GM21786 (cell line): ENCODE measurements around the gene FBP1.
"Not testable (repeated sequence)": the region's sequence is repeated elsewhere in the genome, so short reads cannot be mapped to it uniquely, and the experiment has no call there.

Source experiments
- ATAC-seq: cut with Tn5 transposase; IDR thresholded peaks from one replicate; pipeline ENCODE4 v1.9.1; 2021; ENCODE audit not compliant: unreplicated experiment

FBP1 gene

DNA sequence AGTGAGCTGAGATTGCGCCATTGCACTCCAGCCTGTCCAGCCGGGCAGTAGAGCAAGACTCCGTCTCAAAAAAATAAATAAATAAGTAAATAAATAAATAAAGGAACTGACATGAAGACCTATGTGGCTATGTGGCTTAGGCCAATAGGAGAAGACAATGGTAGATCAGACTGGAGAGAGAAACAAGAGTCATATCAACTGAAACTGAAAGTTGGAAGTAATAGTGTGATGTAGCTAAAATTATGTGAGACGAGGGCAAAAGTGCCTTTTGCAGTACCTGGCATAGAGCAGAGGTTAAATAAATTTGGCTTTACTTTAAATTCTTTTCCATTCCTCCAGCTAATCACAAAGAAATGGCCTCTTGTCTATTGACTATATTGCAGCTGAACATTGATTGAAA is 53.0 kb downstream of the FBP1 start:
- no peak for ATAC-seq

DNA sequence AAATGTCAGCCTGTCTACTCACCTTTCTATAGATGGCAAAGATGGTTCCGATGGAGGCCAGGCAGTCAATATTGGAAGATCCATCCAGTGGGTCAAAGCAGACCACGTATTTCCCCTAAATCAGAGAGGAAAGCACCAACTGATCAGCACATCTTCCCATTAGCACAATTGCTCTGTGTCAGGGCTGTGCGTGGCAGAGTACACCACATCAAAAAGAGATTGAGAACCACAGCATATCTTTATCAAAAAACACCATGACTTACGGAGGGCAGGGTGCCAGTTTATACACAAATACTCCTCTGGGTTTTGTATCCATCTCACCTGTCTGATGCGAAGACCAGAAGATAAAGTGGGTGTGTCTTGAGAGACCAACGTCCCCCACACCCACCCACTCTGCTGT is 54.8 kb downstream of the FBP1 start:
- ATAC-seq = no peak

DNA sequence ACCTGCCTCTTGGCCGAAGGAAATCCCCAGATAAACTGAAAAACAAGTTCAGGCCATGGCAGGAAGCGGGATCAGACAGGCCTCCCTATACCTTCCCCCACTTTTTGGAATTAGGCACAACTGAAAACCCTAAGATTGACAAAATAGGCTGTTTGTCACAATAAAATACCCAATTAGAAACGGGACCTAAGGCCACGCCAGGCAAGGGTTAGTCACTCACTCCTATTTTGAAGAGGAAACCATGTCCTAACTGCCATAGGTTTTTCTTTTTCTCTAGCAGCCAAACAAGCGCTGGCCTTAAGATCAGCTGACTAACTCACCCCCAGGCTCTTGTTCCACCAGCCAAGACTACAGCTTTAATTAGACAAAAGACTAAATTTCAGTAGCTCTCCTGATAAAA is 57.6 kb downstream of the FBP1 start:
- ATAC-seq = no peak

DNA sequence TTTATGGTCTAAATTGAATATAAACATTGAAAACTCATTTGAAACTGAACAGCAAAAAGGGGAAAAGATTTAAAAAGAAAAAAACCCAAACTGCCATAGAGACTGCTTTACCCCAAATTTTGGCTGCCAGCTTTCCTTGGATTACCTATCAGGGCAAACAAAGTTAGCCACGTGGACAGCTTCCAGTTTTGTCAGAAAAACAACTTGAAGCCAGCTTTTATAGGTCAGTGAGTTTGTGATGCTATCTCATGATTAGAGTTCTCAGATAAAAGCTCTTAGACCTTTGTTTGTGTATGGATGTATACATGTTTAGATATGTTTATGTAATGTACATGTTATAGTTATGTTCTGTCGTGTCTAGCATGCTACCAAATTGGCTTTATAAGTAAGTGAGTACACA is 61.7 kb downstream of the FBP1 start:
- no peak for ATAC-seq

DNA sequence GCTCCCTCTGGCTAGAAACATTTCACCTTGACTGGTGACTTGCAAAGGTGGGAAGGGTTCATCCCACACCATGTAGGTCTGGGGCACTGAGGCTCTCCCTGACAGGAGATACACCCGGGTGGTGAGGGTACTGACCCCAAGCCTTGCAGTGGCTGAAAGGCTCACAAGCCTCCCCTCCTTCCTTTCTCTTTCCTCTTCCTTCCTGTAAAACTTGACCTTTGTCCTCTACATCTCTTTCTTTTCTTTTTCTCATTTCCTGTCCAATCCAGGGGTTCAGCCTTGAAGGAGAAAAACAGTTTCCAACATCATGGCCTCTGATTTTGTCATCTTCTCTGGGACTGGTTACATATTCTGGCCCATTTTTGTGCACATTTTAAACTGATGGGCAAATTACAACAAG is 62.3 kb downstream of the FBP1 start:
- ATAC-seq = no peak

DNA sequence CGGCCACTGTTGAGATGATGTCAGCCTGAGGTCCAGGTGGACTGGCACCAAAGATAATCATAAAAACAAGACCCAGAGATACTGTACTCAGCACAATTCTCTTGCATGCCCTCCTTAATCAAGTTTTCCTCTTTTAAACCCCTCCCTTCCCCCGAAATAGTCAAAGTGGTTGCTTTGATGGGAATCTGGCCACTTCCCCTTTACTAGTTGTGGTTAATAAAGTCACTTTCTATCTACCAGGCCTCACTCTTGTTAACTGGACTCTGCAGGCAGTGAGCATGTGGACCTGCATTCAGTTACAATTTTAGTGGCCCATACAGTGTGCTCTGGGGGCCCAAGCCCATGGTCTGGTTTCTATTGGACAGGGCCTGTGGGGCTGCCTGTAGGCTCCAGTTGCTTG is 63.2 kb downstream of the FBP1 start:
- no peak for ATAC-seq

DNA sequence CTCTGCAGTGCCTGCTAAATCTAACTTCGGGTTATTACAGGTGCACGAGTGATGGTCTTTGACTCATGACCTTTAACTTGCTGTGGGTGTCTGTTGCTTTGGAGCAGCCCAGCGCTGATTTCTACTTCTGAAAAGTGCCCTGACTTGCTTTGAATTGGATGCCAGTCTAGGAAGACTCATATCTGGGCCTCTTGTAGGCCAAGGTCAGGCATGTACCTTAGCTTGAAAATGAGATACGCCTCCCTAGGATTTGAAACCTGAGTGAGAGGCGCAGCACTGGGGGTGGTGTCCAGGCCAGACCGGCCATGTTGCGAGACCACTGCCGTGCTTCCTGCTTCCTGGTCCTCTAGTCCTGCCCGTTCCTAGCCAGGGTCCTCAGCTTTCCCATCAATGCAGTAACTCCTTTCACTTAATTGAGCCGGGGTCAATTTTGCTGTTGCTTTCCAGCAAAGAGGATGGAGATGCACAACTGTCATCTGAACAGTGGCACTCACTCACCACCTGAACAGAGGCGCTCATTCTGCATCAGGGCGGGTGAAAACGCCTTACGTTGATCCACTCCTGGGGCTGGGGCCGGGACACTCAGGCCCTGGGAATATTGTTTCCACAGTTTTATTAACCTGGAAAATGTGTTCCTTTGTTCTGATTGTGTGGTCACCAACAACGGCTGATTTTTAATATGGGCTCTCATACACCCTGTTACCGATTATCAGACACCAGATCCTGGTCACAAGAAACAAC is 70.2 kb downstream of the FBP1 start:
- no peak for ATAC-seq

DNA sequence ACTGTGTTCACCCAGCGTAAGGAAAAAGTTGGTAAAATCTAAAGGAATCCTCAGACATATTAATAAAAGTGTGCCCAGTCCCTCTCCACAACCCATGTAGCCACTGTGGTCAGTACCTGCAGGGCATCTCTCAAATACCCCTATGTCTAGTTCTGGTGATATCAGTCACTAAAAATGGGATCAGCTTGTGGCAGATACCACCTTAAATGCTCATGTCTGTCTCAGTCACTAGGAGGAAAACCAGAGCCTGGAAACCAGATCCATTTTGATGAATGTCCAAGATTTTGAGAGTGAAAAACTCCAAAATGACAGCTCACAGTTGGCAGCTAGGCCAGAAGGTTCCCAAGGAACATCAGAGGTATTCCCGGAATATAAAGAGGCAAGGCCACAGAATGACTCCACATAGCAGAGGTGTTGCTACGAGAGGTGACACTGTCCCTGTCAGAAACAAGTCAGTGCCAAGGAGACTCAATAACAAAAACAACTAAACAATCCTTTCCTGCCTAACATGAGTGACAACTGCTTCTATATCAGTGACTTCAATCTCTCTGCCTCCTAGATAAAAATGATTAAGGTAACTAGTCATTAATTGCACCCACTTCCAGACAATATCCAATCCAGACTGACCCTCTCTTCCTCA is 70.9 kb downstream of the FBP1 start:
- no peak for ATAC-seq

DNA sequence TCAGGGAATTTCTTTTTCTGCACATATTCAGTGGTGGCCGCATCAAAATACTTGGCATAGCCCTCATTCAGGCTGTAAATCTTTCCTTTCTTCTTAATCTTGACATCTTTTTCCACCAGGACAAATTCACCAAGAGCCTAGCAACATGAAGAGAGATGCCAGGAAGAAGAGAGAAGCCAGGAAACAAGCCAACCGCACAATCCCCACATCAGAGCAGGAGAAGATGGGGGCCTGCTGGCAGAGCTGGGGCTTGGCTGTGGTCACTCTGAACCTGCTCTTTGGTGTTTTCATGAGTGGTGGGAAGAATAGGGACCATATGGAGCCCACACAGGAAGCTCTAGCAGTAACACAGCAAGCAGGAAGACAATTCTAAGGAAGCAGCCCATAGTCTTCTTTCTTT is 72.0 kb downstream of the FBP1 start:
- no peak for ATAC-seq

DNA sequence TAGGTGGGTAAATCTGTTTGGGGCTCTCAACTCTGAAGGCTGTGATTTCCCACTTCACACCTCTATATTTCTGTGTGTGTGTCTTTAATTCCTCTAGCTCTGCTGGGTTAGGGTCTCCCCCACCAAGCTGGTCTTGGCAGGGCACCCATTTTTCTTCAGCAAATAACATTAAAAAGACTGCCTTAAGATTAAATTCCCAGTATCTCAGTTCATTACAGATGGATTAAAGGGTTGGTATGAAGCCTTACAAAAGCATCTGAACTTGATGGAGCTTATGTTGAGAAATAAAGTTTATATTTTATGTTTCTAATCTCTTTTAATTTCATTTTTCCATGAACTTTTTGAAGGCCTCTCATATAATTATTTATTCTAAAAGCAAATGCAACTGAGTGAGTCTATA is 72.8 kb downstream of the FBP1 start:
- ATAC-seq = no peak

DNA sequence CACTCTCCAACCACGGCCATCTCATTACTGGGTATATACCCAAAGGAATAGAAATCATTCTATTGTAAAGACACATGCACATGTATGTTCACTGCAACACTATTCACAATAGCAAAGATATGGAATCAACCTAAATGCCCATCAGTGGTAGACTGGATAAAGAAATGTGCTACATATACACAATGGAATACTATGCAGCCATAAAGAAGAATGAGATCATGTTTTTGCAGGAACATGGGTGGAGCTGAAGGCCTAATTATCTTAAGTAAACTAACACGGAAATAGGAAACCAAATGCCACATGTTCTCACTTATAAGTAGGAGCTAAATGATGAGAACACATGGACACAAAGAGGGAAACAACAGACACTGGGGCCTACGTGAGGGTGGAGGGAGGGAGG is 75.0 kb downstream of the FBP1 start:
- not testable (repeated sequence) for ATAC-seq

DNA sequence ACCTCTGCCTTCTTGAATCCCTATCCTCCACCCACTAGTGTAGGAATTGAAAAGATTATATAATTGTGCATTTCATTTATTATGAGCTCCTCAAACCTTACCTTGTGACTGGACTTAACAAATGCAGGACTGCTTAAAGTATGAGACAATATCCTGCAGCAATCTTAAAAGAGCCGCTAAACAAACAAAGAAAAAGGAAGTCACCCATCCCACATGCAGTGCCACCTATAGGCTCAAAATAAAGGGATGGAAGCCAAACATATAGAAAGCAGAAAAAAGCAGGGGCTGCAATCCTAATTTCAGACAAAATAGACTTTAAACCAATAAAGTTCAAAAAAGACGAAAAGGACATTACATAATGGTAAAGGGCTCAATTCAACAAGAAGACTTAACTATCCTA is 75.8 kb downstream of the FBP1 start:
- no peak for ATAC-seq

DNA sequence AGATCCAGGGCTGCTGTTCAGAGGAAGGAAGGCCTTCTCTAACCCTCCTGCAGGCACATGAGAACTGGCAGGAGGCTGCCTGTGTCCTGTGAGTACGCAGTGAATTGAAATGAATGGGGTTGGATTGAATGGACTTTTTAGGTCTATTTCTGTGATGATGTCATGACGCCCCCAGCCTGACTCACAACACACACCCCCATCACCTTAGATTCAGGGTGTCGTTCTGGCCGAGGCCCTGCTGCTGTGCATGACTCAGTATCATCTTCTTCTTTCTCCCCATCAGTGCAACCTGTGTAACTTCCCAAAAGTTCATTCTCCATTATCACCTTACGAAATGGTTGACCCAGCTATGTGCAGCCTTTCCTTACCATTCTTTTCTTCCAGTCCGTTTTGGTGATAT is 79.1 kb downstream of the FBP1 start:
- ATAC-seq = no peak

DNA sequence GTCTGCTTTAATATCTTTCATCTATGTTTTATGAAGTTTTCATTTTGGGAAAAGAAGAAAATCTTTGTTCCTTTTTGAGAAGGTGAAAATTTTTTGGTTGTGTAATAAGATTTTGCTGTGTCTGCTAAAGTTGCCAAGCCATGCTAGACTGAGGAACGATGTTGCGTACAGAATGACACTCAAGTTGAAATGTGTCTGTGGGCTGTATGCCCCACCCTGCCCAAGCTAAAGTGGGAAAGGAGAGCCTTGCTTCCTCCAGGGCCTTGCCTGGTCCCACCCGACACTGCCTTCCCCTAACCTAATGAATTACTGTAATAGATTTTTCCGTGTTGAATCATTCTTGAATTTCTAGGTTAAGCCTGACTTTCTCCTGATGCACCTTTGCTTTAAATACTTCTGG is 81.9 kb downstream of the FBP1 start:
- no peak for ATAC-seq

DNA sequence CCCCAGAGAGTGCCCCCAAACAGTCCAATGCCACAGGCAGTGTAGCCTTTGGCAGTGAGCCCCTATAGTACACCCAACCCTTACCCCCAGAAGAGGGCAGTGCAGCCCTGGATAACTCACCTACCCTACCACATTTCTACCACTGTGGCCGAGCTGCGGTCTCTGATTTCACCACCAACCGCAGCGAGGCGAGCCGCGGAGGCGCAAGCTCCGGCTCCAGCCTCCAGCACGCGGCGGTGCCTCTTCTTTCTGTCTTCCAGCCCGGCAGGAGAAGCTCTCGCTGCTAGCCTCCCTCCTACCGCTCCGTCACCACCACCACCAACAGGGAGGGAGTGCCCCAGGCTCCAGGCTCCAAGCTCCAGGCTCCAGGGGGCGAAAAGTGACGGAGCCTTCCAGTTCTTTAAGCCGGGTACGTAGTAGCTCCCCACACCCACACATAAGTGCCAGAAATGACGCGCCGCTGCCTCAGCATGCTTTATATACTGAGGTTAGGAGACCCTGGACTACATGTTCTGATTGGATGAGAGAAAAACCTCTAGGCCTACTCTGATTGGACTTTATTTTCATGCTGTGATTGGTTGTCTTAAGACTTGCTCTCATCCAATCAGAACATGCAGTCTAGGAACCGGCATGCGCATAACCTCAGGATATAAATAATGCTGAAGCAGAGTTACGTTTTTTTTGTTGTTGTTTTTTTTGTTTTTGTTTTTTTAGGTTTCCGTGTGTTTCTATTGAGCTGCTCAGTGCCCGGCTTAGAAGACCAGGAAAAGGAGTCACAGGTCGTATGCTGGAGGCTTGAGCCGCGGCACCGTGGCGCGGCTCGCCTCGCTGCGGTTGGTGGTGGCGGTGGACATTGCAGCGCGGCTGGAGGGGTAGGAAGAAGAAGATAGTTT is 84.6 kb downstream of the FBP1 start, which contains the start of gene PCAT7:
Gene PCAT7 (plus strand): TSS at position 645 of the 893 bp plus-strand sequence.
- ATAC-seq = no peak

DNA sequence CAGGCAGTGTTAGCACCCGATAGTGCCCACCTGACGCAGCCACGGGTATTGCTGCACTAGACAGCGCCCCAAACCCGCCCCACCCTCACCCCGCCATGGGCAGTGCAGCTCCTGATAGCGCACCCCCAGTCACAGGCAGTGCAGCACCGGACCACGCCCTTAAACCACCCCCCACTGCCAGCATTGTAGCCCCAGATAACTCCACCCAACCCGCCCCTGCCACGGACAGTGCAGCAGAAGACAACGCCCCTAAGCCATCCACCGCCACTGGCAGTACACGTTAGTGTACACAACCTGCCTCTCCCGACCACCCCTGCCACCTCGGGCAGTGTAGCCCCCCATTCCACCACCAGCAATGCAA is 85.3 kb downstream of the FBP1 start:
- ATAC-seq = no peak
